Right atrium auricular region (tissue), 2 donors: Measurements from ENCODE around the gene LGALSL. TPM values are rescaled to one million over a fixed set of nuclear protein-coding genes. Genes with fewer than 3 reads are reported as not detected.

Source experiments
- DNase-seq: peaks from one replicate; pipeline ENCODE4 v3.0.0-alpha.2; 2019; ENCODE audit warnings: low spot score
- H3K27ac ChIP-seq, 2 donors: fragments of 200-600 bp; sonication (generic); 1 replicate in 1 of 2; 2 replicates in 1 of 2; pipeline ENCODE4 v1.5.1; 2016 to 2019
- H3K27me3 ChIP-seq, 2 donors: fragments of 200-600 bp; sonication (generic); one replicate each; pipeline versions ENCODE4 v1.5.1 to v1.6.0; 2017 to 2019
- H3K36me3 ChIP-seq: fragments of 200-600 bp; sonication (generic); one replicate; pipeline ENCODE4 v1.5.1; 2016
- H3K4me1 ChIP-seq, 2 donors: fragments of 200-600 bp; sonication (generic); one replicate each; pipeline versions ENCODE4 v1.5.1 to v1.6.0; 2017 to 2019
- H3K4me3 ChIP-seq, 2 donors: fragments of 200-600 bp; sonication (generic); 1 replicate in 1 of 2; 2 replicates in 1 of 2; pipeline ENCODE4 v1.5.1; 2017 to 2019; ENCODE audit warnings: mild to moderate bottlenecking in 1 of 2, moderate library complexity in 1 of 2
- H3K9me3 ChIP-seq, 2 donors: fragments of 200-600 bp; sonication (generic); one replicate each; pipeline ENCODE4 v1.5.1; 2019
- total RNA-seq, 2 donors: library from RNA; depleted of rRNA; stranded (reverse); fragments of >200 nt; gene quantifications; one replicate each; pipeline ENCODE4 v1.1.0, GENCODE V29; 2016
- TF ChIP-seq, protein P1 (sequence below), 2 donors: fragments of 200-600 bp; sonication (generic); IDR thresholded peaks; one replicate each; pipeline ENCODE4 v1.5.1; 2019; ENCODE audit warnings: antibody characterized with exemption in 2 of 2

The LGALSL gene
- total RNA-seq, 2 donors from 2014 or later = 15.4 to 19.1 TPM

DNA sequence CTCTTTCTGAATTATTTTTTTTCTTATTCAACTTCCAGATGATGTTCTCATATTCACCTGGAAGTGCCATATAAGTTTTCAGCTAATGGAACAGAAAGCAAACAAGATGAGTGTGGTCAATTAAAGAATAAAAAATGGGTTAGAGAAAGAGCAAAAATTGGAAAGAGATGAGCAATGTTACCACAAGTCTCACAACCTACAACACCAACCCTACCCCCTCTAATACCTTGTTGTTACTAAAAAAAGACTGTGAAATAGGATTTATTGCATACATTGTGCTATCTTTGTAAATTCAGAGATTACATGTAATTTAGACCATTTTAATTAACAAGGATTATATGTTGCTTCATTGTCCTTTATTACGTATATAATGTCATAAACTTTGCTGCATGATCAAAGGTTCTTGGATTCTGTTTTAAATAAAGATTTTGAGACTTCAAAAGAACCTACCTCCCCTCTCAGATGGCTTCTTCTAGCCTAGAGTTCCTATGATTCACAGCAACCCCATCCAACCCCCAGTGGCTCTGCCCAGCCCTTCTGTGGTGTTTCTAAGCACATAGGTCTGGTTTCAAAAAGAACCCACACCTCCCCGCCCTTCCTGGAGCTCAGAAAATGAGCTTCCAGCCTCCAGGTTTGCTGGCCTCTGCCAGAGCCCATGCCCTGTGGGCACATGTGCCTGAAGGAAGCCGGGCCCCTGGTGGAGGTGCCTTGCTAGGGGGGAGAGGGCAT, 24.7 kb downstream of the LGALSL start:
- TF ChIP-seq, protein P1, sequence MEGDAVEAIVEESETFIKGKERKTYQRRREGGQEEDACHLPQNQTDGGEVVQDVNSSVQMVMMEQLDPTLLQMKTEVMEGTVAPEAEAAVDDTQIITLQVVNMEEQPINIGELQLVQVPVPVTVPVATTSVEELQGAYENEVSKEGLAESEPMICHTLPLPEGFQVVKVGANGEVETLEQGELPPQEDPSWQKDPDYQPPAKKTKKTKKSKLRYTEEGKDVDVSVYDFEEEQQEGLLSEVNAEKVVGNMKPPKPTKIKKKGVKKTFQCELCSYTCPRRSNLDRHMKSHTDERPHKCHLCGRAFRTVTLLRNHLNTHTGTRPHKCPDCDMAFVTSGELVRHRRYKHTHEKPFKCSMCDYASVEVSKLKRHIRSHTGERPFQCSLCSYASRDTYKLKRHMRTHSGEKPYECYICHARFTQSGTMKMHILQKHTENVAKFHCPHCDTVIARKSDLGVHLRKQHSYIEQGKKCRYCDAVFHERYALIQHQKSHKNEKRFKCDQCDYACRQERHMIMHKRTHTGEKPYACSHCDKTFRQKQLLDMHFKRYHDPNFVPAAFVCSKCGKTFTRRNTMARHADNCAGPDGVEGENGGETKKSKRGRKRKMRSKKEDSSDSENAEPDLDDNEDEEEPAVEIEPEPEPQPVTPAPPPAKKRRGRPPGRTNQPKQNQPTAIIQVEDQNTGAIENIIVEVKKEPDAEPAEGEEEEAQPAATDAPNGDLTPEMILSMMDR (IDR thresholded peaks at IDR 0.05) = no peak
- no peak for DNase-seq
- Histone ChIP-seq H3K9me3 (no peaks in the 10 kb centered on the region), H3K4me1 (no peaks in the 10 kb centered on the region), H3K27me3 (no peaks in the 10 kb centered on the region), H3K36me3 (no peaks in the 10 kb centered on the region), H3K4me3 (no peak overlapping the region), H3K27ac (no peak overlapping the region)

DNA sequence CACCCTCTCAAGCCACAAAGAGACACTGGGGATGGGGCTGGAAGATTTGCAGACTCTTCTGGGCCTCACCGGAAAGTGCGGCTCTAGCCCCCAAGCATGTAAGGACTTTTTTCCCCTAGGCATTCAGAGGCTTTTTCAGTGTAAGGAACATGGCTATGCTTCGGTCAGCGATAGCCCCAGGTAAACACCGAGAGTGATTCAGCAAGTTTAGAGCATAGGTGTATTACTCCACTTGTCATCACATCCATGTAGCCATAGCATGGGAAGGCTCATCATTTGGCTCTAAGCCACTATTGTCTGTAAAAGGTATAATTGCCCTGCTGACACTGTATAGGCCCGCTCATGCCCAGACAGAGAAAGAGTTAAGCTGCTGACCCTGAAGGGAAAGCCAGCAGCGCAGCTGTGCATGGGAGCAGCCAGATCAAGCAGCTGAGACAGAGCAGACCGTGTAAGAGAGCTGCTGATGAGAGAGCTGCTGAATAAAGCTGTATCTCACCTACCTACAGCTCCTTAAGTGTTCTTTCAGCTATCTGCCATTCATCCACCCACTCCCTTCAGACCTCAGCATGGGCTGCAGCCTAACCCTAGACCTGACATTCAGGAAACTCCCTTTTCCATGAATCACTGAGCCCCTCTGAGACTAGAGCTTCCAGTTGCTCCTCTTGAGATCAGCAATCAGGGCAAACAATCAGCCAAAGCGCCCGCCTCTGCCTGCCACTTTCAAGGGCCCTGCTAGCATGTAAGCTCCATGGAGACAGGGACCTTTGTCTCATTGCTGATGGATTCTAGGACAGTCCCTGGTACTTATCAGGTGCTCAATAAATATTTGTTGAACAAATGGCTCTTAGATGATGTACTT, 25.5 kb downstream of the LGALSL start:
- no peaks in the 10 kb centered on the region for H3K36me3 ChIP-seq
- no peak for DNase-seq
- no peaks in the 10 kb centered on the region for H3K27me3 ChIP-seq
- H3K4me1 ChIP-seq = no peaks in the 10 kb centered on the region
- H3K27ac ChIP-seq = no peak overlapping the region
- H3K4me3 ChIP-seq = no peak overlapping the region
- H3K9me3 ChIP-seq = no peaks in the 10 kb centered on the region
- TF ChIP-seq, protein P1 (IDR thresholded peaks at IDR 0.05) = no peak

DNA sequence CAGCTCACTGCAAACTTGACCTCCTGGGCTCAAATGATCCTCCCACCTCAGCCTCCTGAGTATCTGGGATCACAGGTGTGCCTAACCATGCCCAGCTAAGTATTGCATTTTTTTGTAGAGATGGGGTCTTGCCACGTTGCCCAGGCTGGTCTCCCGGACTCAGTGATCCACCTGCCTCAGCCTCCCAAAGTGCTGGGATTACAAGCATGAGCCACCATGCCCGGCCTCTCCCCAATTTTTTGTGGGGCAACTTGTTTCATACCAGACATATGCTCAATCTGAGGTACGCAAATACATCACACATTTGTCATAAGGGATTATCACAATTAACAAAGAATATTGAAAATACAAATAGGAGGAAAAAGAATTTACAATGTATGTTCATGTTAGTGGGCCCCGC, 27.7 kb downstream of the LGALSL start:
- Histone ChIP-seq H3K4me3 (no peak overlapping the region), H3K9me3 (no peaks in the 10 kb centered on the region), H3K4me1 (peaks cover 0 to 11% of the 10 kb centered on the region in 2 donors), H3K27me3 (no peaks in the 10 kb centered on the region), H3K36me3 (no peaks in the 10 kb centered on the region), H3K27ac (no peak overlapping the region)
- no peak for DNase-seq
- TF ChIP-seq, protein P1 (IDR thresholded peaks at IDR 0.05) = no peak

DNA sequence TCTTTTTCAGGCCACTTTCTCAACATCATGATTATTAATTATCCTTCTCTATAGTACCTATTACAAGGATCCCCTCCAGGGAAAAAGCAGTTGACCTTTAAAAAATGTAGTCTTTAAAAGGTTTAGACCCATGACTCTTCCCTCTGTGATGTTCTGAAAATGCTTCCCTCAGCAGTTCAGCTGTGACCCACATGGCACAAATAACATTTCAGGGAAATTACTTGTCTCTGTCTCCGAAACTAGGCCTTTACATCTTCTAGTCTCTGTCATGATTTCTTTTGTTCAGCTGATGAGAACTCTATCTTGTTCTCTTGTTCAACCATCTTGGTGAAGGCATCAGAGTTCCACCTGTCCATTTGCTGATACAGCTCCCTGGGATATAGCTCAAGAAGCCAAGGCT, 28.3 kb downstream of the LGALSL start:
- Histone ChIP-seq H3K4me3 (no peak overlapping the region), H3K36me3 (no peaks in the 10 kb centered on the region), H3K9me3 (no peaks in the 10 kb centered on the region), H3K4me1 (peaks cover 0 to 11% of the 10 kb centered on the region in 2 donors), H3K27me3 (no peaks in the 10 kb centered on the region), H3K27ac (no peak overlapping the region)
- TF ChIP-seq, protein P1 (IDR thresholded peaks at IDR 0.05) = no peak
- DNase-seq = no peak

DNA sequence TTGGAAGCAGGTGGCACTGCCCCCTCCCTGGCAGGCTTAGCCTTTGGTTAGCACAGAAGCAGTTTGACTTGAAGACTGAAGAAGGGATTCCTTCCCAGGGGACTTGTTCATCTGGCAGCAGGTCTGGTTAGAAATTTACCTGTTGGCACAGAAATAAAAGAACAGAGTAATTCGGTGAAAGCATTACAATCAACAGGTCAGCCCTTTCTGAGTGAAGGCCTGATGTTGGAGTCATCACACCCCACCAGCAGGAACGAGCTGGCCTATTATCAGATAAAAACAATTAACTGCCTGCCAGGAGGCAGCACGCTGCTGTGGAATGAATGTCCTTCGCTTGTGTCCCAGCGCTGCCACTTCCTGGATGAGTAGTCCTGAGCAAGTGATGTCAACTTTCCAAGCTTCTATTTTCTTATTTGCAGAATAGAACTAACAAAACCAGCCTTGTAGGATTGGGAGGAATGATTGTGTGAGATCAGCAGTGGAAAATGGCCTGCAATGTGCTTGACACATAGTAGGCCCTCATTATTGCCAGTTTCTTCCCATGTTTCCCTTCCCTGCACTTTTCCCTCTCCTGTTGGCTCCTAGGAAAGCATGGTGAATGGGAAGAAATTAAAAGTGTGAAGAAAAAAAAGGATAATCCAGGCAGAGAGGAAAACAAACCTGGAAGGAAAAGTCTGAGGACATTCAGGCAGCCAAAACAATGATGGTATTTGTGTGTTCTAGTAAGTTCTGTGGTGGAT, 29.0 kb downstream of the LGALSL start:
- H3K4me1 ChIP-seq = peaks cover 0 to 15% of the 10 kb centered on the region in 2 donors
- H3K9me3 ChIP-seq = no peaks in the 10 kb centered on the region
- no peak overlapping the region for H3K27ac ChIP-seq
- H3K36me3 ChIP-seq = no peaks in the 10 kb centered on the region
- no peak for DNase-seq
- no peak overlapping the region for H3K4me3 ChIP-seq
- no peaks in the 10 kb centered on the region for H3K27me3 ChIP-seq
- TF ChIP-seq, protein P1 (IDR thresholded peaks at IDR 0.05) = no peak
